Measurements from ENCODE around the gene AUH.

GRCh38 chr9:91298311-91298710 is 63.4 kb downstream of the AUH start:
- TF ChIP-seq GATA3 (IDR thresholded peaks at IDR 0.05; ENCODE audit: low read depth, low read length) (no peak), GATA2 (IDR thresholded peaks at IDR 0.05; ENCODE audit: low read depth, low read length) (no peak)
